ENCODE data around the gene GINS2. TPM values are rescaled to one million over a fixed set of nuclear protein-coding genes. Genes with fewer than 3 reads are reported as not detected.

GINS2 gene
- total RNA-seq, 1 donor from 2014 or later = 0.25 TPM

DNA sequence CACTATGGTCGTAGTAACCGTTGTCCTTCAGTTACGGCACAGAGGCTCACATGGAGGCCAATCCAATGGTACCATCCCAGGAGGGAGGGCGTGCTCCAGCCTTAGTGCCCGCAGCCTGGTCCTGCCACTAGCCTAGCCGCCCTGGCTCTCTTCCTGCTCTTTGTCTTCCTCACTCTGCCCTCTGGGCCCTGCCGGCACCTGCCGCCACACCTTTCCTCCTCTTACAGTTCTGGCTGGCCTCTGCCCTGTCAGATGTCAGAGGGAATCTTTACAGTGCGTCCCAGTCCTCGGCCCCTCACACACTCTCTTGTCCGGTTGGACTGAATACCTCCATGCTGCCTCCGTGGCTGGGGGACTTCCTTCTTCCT lies 23.4 kb downstream of the GINS2 start:
- Histone ChIP-seq H3K9me3 (no peaks in the 10 kb centered on the region), H3K4me3 (no peak overlapping the region), H3K4me1 (no peaks in the 10 kb centered on the region), H3K27me3 (no peaks in the 10 kb centered on the region), H3K36me3 (peaks cover 0 to 83% of the 10 kb centered on the region in 2 donors), H3K27ac (no peak overlapping the region)
- TF ChIP-seq CTCF (IDR thresholded peaks at IDR 0.05) (no peak), POLR2AphosphoS5 (IDR thresholded peaks at IDR 0.05; ENCODE audit: insufficient read depth in 1 of 2, low read depth in 1 of 2) (no peak), POLR2A (IDR thresholded peaks at IDR 0.05) (no peak)
- intact Hi-C loops (cut with DNase I) = no loop called here
- no peak for DNase-seq (ENCODE audit: extremely low spot score in 2 of 2)

GRCh38 chr16:85664580-85665372 lies 24.0 kb downstream of the GINS2 start:
- H3K36me3 ChIP-seq = peaks cover 0 to 78% of the 10 kb centered on the region in 2 donors
- TF ChIP-seq CTCF (IDR thresholded peaks at IDR 0.05) = no peak
- TF ChIP-seq POLR2AphosphoS5 (IDR thresholded peaks at IDR 0.05; ENCODE audit: insufficient read depth in 1 of 2, low read depth in 1 of 2) = no peak
- no peak for TF ChIP-seq POLR2A (IDR thresholded peaks at IDR 0.05)
- intact Hi-C loops (cut with DNase I) = no loop called here
- H3K4me1 ChIP-seq = peaks cover 4% of the 10 kb centered on the region
- H3K27me3 ChIP-seq = no peaks in the 10 kb centered on the region
- DNase-seq (ENCODE audit: extremely low spot score in 2 of 2) = no peak
- H3K4me3 ChIP-seq = no peak overlapping the region
- H3K27ac ChIP-seq = no peak overlapping the region
- no peaks in the 10 kb centered on the region for H3K9me3 ChIP-seq

DNA sequence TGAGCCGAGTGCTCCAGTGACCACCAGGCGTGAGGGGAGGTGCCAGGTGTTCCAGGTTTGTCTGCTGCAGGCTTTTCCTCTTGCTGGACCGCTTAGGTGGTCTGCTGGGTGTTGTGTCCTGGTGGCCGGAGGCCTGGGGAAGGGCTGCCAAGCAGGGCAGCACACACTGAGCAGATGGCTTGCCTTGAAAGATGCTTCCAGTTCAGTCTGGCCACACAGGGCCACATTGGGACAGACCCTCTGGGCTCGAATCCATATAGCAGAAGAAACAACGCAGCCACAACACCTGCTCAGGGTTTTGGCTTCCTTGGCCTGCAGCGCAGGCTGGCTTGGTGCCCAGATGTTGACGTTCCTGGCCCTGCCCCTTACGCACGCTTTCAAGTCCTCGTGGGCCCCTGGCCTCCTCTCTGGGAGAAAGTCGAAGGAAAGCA lies 24.8 kb downstream of the GINS2 start:
- no peak for DNase-seq (ENCODE audit: extremely low spot score in 2 of 2)
- intact Hi-C loops (cut with DNase I) = no loop called here
- TF ChIP-seq CTCF (IDR thresholded peaks at IDR 0.05) = no peak
- TF ChIP-seq POLR2A (IDR thresholded peaks at IDR 0.05) = no peak
- TF ChIP-seq POLR2AphosphoS5 (IDR thresholded peaks at IDR 0.05; ENCODE audit: insufficient read depth in 1 of 2, low read depth in 1 of 2) = no peak
- H3K36me3 ChIP-seq = peaks cover 0 to 77% of the 10 kb centered on the region in 2 donors
- H3K27ac ChIP-seq = no peak overlapping the region
- H3K4me3 ChIP-seq = no peak overlapping the region
- H3K27me3 ChIP-seq = no peaks in the 10 kb centered on the region
- no peaks in the 10 kb centered on the region for H3K9me3 ChIP-seq
- H3K4me1 ChIP-seq = peaks cover 6% of the 10 kb centered on the region

DNA sequence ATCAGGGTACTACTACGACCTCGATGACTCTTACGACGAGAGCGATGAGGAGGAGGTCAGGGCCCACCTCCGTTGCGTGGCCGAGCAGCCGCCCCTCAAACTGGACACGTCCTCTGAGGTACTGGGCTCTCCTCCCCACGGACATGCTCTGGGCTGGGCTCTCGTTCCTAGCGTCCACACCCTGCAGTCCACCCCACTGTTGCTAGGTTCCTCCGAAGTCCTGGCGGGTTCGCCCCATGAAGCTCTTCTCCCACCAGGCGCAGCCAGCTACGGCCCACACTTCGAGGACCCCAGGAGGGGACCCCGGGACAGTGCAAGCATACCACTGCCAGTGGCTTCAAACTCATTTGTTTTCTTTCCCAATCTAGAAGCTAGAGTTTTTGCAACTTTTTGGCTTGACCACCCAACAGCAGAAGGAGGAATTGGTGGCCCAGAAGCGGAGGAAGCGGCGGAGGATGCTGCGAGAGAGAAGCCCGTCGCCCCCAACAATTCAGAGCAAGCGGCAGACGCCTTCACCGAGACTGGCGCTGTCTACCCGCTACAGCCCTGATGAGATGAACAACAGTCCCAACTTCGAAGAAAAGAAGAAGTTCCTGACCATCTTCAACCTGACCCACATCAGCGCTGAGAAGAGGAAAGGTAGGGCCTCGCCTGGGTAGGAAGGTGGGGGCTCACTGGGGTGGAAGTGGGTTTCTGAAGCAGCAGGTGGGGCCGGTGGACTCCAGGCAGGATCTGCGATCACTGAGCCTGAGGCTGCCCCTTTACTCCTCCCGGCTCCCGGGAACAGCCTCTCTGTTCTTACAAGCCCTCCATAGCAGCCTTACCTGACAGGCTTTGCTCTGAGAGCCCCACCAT lies 25.6 kb downstream of the GINS2 start:
- DNase-seq (ENCODE audit: extremely low spot score in 2 of 2) = no peak
- TF ChIP-seq CTCF (IDR thresholded peaks at IDR 0.05) (no peak), POLR2A (IDR thresholded peaks at IDR 0.05) (no peak), POLR2AphosphoS5 (IDR thresholded peaks at IDR 0.05; ENCODE audit: insufficient read depth in 1 of 2, low read depth in 1 of 2) (no peak)
- Histone ChIP-seq H3K27ac (no peak overlapping the region), H3K36me3 (peaks cover 0 to 77% of the 10 kb centered on the region in 2 donors), H3K27me3 (no peaks in the 10 kb centered on the region), H3K4me1 (peaks cover 6% of the 10 kb centered on the region), H3K9me3 (no peaks in the 10 kb centered on the region), H3K4me3 (no peak overlapping the region)
- intact Hi-C loops (cut with DNase I) = no loop called here

All from vagina (tissue), 2 donors.